Stomach (tissue), 9 donors: ENCODE data around the gene RPRD1B. TPM values are rescaled to one million over a fixed set of nuclear protein-coding genes. Genes with fewer than 3 reads are reported as not detected.

Source experiments
- DNase-seq, 2 donors: peaks; one replicate each; pipeline versions ENCODE4 v3.0.0 to v3.0.0-alpha.2; 2013 to 2019
- H3K27ac ChIP-seq, 5 donors: fragments of 200-600 bp in 4 of 5; sonication (generic) in 4 of 5; one replicate each; pipeline ENCODE4 v1.5.1; 2013 to 2019; ENCODE audit warnings: mild to moderate bottlenecking in 1 of 5, moderate library complexity in 1 of 5
- H3K27me3 ChIP-seq, 3 donors: fragments of 200-600 bp; sonication (generic); one replicate each; pipeline ENCODE4 v1.5.1; 2017 to 2019; ENCODE audit warnings: mixed run types in 1 of 3
- H3K36me3 ChIP-seq, 4 donors: fragments of 200-600 bp; sonication (generic); 1 replicate in 3 of 4; 2 replicates in 1 of 4; pipeline ENCODE4 v1.5.1; 2016 to 2019
- H3K4me1 ChIP-seq, 4 donors: fragments of 200-600 bp; sonication (generic); one replicate each; pipeline ENCODE4 v1.5.1; 2016 to 2019
- H3K4me3 ChIP-seq, 4 donors: fragments of 200-600 bp; sonication (generic) in 3 of 4; one replicate each; pipeline ENCODE4 v1.5.1; 2016 to 2019; ENCODE audit warnings: mild to moderate bottlenecking in 1 of 4
- H3K9me3 ChIP-seq, 4 donors: fragments of 200-600 bp; sonication (generic); one replicate each; pipeline ENCODE4 v1.5.1; 2016 to 2019
- CTCF ChIP-seq, 7 experiments: fragments of 450-650 bp in 4 of 7; fragments of 200-600 bp in 3 of 7; sonication (generic) in 3 of 7; IDR thresholded peaks; one replicate each; pipeline ENCODE4 v1.5.1; 2016 to 2019; ENCODE audit warnings: antibody characterized with exemption in 7 of 7, control low read depth in 2 of 7, mild to moderate bottlenecking in 1 of 7
- EP300 ChIP-seq: sonication (generic); formaldehyde crosslinking; IDR thresholded peaks from one replicate; pipeline ENCODE4 v1.6.1; 2017; ENCODE audit warnings: antibody characterized with exemption
- POLR2A ChIP-seq, 4 donors: fragments of 450-650 bp; IDR thresholded peaks; one replicate each; pipeline ENCODE4 v1.6.1; 2016; ENCODE audit warnings: antibody characterized with exemption in 4 of 4, control low read depth in 2 of 4, mild to moderate bottlenecking in 1 of 4, moderate library complexity in 1 of 4
- POLR2AphosphoS5 ChIP-seq, 3 donors: sonication (generic); formaldehyde crosslinking; IDR thresholded peaks; one replicate each; pipeline ENCODE4 v1.6.1; 2016; ENCODE audit warnings: antibody characterized with exemption in 3 of 3
- WGBS, 5 donors: extraction: QIAGEN DNeasy Blood & Tissue Kit in 3 of 5; methylation state at CpG; one replicate each; pipeline versions ENCODE4 v1.1.5 to v1.1.7; 2013 to 2018; 5-methylcytosine and 5-hydroxymethylcytosine counted together
- intact Hi-C: fragments of 100-400 bp; cut with DNase I; formaldehyde crosslinking; loops from one replicate; pipeline ENCODE4 v1.15.1; 2023; ENCODE audit warnings: low total_unique reads
- polyA plus RNA-seq, 3 donors: library from polyadenylated mRNA; stranded (reverse); fragments of 200-250 nt; gene quantifications; one replicate each; pipeline ENCODE4 v1.2.3, GENCODE V29; 2013
- total RNA-seq, 5 donors: library from RNA; depleted of rRNA; stranded (reverse); fragments of >200 nt; gene quantifications; one replicate each; pipeline versions ENCODE4 v1.1.0 to v1.2.3, GENCODE V29; 2014 to 2016
- donor health status: healthy with polysubstance abuse.
- donor health status: Bipolar disorder and iron deficiency.
- donor health status: healthy.

The RPRD1B gene
- total and polyA plus RNA-seq, 8 donors: 8.0 to 60.0 (median 17.8) TPM

- TF ChIP-seq EP300 (no peak), POLR2A (IDR thresholded peaks at IDR 0.05) (no peak), POLR2AphosphoS5 (IDR thresholded peaks at IDR 0.05) (no peak), CTCF (IDR thresholded peaks at IDR 0.05) (no peak)
- Histone ChIP-seq H3K36me3 (peaks cover 0 to 54% (median 25%) of the 10 kb centered on the region in 4 donors), H3K27ac (no peak overlapping the region), H3K9me3 (no peaks in the 10 kb centered on the region), H3K27me3 (no peaks in the 10 kb centered on the region), H3K4me1 (peaks cover 13 to 34% (median 26%) of the 10 kb centered on the region in 4 donors), H3K4me3 (no peak overlapping the region)
- WGBS, 5 donors: 90 to 93% (median 92%) methylated on average over 19 of the region's 19 CpGs
- intact Hi-C loops: no loop called here
- DNase-seq: no peak
Observed at GRCh38 chr20:38130687-38131587, 97.4 kb downstream of the RPRD1B start.

- H3K27ac ChIP-seq: no peak overlapping the region
- DNase-seq: no peak
- intact Hi-C loops: no loop called here
Observed at GRCh38 chr20:38131588-38132121, 98.1 kb downstream of the RPRD1B start.

GRCh38 chr20:38132156-38132909, 98.8 kb downstream of the RPRD1B start:
- Histone ChIP-seq H3K9me3 (no peaks in the 10 kb centered on the region), H3K4me3 (no peak overlapping the region), H3K27me3 (no peaks in the 10 kb centered on the region), H3K4me1 (peaks cover 0 to 20% (median 12%) of the 10 kb centered on the region in 4 donors), H3K27ac (no peak overlapping the region), H3K36me3 (peaks cover 0 to 68% (median 36%) of the 10 kb centered on the region in 4 donors)
- TF ChIP-seq POLR2AphosphoS5 (IDR thresholded peaks at IDR 0.05) (no peak), CTCF (IDR thresholded peaks at IDR 0.05) (no peak), POLR2A (IDR thresholded peaks at IDR 0.05) (no peak), EP300 (no peak)
- no peak for DNase-seq
- intact Hi-C loops: no loop called here
- 92 to 96% (median 94%) methylated on average over 26 of the region's 26 CpGs for WGBS, 5 donors

More at GRCh38 chr20:38131588-38132121, 98.1 kb downstream of the RPRD1B start:
- TF ChIP-seq EP300 (no peak), POLR2AphosphoS5 (IDR thresholded peaks at IDR 0.05) (no peak), POLR2A (IDR thresholded peaks at IDR 0.05) (no peak), CTCF (IDR thresholded peaks at IDR 0.05) (no peak)
- H3K27me3 ChIP-seq: no peaks in the 10 kb centered on the region
- WGBS, 5 donors: 80 to 85% (median 83%) methylated on average over 3 of the region's 3 CpGs
- no peak overlapping the region for H3K4me3 ChIP-seq
- no peaks in the 10 kb centered on the region for H3K9me3 ChIP-seq
- peaks cover 6 to 27% (median 18%) of the 10 kb centered on the region in 4 donors for H3K4me1 ChIP-seq
- H3K36me3 ChIP-seq: peaks cover 0 to 61% (median 32%) of the 10 kb centered on the region in 4 donors

- Histone ChIP-seq H3K27ac (no peak overlapping the region), H3K4me3 (no peak overlapping the region), H3K27me3 (no peaks in the 10 kb centered on the region), H3K9me3 (no peaks in the 10 kb centered on the region), H3K4me1 (peaks cover 0 to 14% (median 10%) of the 10 kb centered on the region in 4 donors), H3K36me3 (peaks cover 3 to 75% (median 43%) of the 10 kb centered on the region in 4 donors)
- DNase-seq: no peak
- intact Hi-C loops: no loop called here
- WGBS, 5 donors: 84 to 91% (median 85%) methylated on average over 11 of the region's 11 CpGs
- TF ChIP-seq EP300 (no peak), POLR2AphosphoS5 (IDR thresholded peaks at IDR 0.05) (no peak), POLR2A (IDR thresholded peaks at IDR 0.05) (no peak), CTCF (IDR thresholded peaks at IDR 0.05) (no peak)
Observed at GRCh38 chr20:38132910-38133501, 99.5 kb downstream of the RPRD1B start.
